ENCODE measurements around the gene POLE.

The POLE gene

DNA sequence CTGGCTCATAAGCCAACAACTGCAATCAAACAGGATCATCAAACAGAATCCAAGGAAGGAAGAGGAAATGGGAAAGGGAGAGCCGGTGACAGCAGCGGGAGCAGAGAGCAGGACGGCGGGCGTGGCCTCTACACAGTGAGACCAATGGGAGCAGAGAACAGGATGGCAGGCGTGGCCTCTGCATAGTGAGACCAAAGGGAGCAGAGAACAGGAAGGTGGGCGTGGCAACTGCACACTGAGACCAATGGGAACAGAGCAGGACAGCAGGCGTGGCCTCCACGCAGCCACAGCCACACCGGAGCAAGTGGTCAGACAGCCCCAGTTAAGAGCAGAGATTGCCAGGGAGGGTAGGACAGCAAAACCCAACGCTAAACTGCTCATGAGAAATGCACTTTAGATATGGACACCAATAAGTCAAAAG, 93.2 kb downstream of the POLE start:
- peak; percentile 91 for DNase-seq (ENCODE audit: low read depth)

DNA sequence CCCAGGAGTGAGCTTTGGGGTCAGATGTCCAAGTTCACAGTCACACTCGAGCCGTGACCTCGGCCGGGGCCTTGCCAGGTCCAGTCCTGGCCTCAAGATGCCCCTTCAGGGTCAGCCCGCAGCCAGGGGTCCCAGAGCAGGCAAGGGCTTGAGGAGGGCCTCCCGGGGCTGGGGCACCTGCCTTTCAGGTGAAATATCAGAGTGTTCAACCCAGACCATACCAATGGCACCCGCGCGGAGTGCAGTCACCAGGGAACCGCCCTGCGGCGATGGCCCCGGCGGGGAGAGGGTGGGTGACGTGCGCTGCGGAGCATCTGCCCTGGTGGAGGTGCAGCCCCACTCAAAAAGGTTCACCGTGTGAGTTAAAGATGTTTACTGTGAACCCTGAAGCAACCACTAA, 93.6 kb downstream of the POLE start:
- no peak for DNase-seq (ENCODE audit: low read depth)

DNA sequence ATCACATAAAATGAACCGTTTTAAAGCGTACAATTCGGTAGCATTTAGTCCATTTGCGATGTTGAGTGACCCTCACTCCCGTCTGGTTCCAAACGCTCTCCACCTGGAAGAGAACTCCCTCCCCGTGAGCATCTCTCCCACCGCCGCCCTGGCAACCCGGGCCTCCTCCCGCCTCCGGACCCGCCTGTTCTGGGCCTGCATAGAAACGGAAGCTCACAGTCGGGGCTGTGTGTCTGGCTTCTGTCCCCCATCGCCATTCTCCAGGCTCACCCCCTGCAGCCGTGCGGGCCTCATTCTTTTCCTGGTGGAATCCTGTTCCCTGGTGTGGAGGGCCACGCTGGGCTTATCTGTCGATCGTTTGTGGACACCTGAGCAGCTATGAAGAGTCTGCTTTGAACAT, 94.1 kb downstream of the POLE start:
- DNase-seq (ENCODE audit: low read depth), result no peak

DNA sequence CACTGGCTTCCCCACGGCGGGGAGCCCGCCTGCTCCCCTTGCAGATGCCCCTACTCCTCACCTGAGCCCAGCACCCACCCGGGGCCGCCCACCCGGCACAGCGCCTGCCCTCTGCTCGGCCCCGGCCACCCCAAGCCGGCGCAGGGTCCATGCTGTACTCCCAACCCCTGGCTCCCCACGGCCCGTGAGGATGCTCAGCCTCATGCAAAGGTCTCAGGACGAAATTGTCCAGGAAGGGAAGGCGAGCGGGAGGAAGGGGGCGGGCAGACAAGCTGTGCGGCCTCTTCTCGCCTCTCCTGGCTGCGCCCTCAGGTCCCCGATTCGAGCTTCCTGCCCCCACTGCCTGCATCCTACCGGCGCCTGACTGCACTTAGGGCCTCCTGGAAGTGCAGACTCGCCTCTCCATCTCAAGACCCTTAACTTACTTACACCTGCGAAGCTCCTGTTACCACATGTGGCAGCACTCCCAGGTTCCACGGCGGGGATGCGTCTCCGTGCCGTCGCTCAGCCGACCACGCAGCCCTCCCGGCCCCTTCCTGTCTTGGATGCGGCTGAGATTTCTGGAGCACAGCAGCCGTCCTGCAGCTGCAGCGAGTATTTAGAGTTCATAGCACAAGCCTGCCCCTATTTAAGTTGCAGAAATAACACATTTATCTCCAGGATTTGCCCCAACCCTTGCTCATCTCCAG, 94.7 kb downstream of the POLE start:
- no peak for DNase-seq (ENCODE audit: low read depth)

DNA sequence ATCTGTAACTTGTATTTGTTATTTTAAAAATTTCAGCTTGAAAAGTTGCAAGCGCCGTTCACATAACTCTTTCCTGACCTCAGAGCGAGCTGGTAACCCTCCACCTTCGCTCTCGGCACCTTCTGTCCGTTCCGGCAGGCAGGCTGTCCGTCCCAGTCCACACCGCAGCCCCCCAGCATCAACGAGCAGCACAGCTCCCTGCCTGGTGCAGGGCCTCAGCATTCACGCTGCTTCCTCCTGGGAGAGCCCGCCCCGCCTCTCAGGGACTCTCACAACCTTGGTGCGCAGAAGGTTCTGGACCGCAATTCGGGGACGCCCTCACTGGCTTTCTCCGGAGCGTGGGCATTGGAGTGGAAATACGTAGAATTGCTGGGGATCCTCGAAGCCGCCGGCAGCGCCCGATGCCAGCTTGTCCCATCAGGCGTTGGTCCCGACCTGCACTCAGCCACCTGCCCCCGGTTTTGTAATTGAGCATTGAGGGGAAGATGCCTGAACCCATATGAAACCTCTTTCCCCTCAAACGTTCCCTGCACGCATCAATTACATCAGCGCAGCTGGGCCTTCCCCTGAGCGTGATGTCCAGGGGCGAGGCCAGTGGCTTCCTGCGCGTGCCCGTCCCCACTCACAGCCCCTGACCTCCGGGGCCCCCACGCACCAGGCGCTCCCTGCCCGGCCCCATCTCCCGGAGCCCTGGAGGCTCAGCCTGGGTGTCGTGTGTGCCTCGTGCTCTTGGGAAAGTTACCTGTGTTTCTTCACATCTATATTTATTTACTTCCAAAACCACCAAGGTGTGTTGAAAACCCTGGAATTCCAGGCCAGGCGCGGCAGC, 95.8 kb downstream of the POLE start:
- no peak for DNase-seq (ENCODE audit: low read depth)

DNA sequence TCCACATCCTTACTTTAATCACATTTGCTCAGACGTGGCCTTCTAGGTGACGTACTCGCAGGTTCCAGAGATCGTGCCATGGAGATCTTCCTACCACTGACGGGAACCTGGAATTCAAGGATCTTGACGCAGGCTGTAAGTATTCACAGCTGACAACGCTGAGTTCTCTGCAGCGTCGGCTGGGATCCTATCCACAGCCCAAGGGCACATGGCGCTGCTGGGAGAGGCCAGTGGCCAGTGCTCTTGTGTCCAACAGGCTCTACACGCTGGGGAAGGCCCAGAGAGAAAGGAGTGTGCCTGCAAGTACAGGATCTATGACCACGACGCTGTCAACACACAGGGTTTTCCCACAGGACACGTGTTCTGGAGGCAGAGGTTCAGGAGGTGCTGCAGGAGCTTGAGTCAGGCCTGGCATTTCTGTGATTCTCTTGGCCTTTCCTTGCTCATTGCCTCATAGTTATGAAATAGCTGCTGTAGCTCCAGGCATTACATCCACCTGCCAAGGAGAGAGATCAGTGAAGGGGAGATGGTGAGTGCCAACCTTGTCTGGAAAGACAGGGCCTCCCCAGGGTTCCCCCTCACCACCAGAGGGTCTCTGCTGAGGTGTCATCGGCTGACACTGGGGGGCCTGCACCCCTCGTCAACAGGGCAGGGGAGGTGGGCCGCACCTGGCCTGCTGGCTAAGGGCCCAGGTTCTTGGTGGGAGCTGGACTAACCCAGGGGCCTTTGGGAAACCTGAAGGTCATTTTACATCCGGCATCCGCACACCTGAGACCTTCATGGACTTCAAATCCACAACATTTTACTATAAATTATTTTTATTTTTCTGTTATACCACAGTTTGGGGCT, 98.1 kb downstream of the POLE start:
- no peak for DNase-seq (ENCODE audit: low read depth)

DNA sequence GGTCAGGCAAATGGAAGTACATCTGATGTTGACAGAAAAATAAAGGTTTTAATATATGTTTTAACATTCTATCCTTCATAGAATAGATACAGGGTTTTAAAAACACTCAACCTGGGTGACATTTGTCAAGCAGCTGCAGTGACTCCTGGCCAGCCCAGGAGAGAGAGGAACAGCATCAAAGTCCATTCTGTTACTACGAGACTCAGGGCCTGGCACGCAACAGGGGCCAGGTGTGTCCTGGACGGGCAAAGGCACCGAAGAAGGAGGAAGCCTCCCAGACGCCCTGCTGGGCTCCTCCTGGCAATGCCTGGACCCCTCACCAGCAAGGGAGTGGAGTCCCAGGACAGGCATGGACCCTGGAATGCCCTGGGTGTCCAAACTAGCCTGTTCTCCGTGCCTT, 98.8 kb downstream of the POLE start:
- DNase-seq (ENCODE audit: low read depth), result no peak

DNA sequence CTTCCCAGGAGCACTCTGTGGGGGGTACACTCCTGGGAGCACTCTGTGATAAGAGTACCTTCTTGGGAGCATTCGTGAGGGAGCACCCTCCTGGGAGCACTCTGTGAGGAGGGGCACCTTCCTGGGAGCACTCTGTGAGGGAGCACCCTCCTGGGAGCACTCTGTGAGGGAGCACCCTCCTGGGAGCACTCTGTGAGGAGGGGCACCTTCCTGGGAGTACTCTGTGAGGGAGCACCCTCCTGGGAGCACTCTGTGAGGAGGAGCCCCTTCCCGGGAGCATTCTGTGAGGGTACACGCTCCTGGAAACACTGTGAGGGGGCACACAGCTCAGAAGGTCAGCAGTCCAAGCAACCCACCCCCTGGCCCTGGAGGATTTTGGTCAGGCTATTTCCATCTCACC, 99.4 kb downstream of the POLE start:
- no peak for DNase-seq (ENCODE audit: low read depth)

DNA sequence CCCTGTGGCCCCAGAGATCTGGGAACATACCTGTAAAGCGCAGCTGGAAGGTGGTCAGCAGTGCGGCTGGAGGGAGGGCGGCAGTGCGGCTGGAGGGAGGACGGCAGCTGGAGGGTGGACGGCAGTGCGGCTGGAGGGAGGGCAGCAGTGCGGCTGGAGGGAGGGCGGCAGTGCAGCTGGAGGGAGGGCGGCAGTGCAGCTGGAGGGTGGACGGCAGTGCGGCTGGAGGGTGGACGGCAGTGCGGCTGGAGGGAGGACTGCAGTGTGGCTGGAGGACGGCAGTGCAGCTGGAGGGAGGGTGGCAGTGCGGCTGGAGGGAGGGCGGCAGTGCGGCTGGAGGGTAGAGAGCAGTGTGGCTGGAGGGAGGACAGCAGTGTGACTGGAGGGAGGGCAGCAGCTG, 100.2 kb downstream of the POLE start:
- DNase-seq (ENCODE audit: low read depth), result no peak

DNA sequence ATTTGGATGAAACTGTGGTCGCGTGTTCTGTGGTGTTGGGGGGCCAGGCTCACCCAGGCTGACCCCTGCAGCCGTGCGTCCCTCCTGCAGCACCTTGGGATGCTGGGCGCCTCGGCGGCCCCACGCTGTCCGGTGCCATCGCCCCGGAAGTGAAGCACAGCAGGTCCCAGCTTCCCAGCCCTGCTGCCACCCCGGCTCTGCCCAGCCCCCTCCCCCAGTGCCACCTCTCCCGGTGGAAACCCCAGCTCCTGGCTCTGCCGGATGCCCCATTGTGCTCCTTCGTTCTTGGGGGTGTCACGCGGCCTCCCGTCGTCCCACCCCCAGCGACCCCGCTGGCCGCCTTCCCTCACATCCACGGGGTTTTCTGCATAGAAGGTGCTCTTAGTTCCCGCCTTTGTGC, 102.0 kb downstream of the POLE start:
- no peak for DNase-seq (ENCODE audit: low read depth)

DNA sequence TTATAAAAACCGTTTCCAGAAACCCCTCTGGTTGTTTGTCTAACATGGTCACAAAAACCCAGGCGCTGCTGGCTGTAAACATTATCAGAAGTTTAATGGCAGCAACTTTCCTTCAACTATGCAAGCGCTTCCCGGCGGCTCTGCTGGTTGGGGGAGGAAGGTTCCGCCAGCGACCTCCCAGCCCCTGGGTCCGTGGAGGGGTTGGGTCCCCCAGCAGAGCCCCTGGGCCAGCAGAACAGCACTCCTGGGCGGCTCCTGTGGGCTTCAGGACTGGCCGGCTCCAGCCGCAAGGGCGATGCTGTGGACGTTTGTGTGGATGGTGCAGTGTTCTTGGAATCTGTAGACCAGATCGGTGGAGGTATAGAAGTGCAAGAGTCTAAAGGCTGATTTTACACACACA, 102.7 kb downstream of the POLE start:
- no peak for DNase-seq (ENCODE audit: low read depth)

DNA sequence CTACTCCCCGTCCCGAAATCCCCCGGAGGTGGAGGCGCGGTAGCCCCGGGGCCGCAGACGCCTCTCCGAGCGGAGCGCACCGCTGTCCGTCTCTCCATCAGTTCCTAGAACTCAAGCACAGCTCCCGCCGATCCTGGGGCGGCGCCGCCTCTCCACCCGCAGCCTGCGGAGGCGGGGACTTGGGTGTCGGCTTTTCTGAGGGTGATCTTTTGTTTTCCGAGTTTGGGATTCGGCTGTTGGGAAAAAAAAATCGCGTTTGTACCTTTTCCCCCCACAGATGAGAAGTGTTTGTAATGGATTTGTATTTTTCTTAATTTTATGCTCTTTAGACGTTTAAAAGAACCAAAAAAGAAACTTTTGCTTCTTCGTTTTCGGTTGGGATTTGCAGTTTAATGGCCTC, 103.4 kb downstream of the POLE start:
- no peak for DNase-seq (ENCODE audit: low read depth)

DNA sequence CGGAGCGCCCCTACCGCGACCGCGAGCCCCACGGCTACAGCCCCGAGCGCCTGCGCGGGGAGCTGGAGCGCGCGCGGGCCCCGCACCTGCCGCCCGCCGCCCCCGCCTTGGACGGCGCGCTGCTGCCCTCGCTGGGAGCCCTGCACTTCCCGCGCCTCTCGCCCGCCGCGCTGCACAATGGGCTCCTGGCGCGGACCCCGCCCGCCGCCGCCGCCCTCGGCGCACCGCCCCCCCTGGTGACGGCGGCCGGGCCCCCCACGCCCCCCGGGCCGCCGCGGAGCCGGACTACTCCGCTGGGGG, 103.8 kb downstream of the POLE start:
- DNase-seq (ENCODE audit: low read depth), result no peak

DNA sequence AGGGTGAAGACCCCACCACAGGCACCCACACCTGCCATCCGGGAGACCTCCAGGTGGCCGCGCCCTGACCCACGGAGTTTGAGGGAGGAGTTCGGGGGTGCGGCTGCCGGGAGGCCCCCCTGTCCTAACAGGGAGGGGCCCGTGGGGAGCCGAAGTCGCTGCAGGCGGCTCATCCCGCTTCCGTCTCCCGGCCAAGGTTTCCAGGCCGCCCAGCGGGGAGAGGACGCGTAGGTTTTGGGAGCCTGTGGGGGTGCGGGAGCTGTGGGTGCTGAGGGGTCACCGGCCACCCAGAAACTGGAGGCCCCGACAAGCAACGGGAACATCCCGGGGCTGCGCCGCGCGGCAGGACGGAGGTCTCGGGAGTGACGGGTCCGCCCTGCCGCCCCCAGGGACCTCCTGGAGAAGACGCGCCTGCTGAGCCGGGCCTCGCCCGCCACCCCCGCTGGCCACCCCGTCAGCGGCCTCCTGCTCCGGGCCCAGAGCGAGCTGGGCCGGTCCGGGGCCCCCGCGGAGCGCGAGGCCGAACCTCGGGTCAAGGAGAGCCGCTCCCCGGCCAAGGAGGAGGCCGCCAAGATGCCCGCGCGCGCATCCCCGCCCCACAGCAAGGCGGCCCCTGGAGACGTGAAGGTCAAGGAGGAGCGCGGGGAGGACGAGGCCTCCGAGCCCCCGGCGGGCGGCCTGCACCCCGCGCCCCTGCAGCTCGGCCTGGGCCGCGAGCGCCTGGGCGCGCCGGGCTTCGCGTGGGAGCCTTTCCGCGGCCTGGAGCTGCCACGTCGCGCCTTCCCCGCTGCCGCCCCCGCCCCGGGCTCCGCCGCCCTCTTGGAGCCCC, 104.3 kb downstream of the POLE start:
- DNase-seq (ENCODE audit: low read depth), result no peak

DNA sequence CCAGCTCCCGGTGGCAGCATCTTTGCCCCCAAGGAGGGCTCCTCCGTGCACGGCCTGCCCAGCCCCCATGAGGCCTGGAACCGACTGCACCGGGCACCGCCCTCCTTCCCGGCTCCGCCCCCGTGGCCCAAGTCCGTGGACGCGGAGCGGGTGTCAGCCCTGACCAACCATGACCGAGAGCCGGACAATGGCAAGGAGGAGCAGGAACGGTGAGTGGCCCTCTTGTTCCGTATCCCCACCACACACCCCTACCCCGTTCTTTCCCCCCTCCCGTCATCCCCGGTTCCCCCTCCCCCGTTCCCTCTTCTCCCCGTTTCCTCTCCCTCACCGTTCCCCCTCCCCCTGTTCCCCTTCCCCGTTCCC, 105.1 kb downstream of the POLE start:
- DNase-seq (ENCODE audit: low read depth), result peak; percentile 17

DNA sequence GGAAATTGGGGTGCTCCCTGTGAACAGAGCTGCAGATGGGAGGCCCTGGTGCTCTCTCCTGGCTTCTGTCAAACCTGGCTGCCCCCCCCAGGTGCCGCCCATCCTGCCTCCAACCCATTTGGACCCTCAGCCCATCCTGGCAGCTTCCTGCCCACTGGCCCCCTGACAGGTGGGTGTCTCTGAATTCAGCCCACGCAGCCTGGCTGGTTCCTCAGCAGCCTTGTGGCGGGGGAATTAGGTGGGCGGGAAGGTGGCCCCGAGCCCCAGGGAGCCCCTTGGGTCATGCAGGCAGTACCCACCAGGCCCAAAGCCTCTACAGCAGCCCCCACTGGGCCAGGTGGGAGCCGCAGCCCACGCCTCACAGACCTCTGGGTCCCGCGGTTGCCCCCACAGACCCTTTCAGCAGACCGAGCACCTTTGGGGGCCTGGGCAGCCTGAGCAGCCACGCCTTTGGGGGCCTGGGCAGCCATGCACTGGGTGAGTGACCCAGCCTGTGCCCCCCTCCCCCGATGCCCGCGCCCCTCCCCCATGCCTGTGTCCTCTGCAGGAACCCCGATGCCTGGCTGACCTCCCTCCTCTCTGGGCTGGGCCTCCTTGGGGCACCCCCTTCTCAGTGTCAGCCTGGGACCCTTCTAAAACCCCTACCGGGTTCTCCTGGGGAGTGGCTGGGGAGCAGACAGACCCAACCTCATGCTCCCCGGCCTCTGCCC, 105.6 kb downstream of the POLE start:
- DNase-seq (ENCODE audit: low read depth), result no peak

DNA sequence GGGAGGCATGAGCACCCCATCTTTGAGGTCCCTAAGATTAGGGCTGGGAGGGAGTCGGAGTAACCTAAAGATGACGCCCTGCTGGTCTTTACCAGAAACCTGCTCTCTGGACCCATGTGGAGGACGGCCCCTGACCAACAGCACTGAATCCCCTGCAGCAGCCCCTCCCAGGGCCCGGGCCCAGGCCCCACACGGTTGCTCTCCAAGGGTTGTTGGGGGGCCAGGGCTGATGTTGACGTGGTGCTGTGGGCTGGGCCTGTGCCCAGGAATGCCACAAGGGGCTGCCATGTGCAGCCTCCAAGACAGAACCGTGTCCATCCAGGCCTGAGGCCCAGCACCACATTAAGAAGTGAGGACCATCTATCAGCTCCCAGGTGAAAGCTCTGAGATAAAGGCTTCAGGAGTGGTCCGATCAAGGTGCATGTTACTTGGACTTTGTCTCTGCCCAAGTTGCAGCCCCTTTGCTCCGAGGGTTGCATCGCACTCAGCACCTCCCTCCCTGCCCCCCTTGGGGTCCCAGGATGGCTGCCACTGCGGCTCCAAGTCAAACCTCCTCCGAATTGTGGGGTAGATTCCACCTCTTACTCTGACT, 106.3 kb downstream of the POLE start:
- DNase-seq (ENCODE audit: low read depth), result no peak

DNA sequence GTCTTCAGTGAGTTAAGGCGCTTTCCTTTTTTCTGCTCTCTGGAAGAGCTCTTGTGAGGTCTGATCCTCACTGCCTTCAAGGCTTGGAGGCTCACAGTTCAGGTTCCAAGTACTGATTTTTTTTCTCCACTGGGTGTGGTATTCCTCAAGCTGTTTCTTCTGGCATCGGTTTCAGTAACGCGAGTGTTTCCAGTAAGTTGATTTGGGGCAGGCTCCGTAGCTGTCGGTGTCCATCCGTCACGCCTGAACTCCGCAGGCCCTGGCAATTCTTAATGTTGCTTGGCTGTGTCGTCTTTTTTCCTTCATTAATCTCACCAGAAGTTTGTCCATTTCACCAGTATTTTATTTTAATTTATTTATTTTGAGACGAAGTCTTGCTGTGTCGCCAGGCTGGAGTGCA, 107.4 kb downstream of the POLE start:
- DNase-seq (ENCODE audit: low read depth), result no peak

DNA sequence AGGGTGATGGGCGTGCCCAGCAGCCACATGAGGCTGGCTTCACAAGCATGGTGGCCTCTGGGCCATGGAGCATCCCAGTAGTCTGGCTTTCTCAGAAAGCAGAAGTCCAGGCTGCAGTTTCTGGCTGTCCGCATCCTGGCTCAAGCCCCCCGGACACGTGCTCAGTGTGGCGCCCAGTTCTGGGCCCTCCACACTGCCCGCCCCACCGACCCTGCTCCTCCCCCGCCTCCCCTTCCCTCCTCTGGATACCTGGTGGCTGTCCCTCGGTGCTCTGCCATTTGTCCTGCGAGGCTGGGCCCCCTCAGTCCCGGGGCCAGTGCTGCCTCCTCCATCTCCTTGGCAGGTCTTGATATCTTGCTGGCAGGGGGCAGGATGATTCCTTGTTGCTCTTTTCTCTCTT, 108.3 kb downstream of the POLE start:
- no peak for DNase-seq (ENCODE audit: low read depth)

DNA sequence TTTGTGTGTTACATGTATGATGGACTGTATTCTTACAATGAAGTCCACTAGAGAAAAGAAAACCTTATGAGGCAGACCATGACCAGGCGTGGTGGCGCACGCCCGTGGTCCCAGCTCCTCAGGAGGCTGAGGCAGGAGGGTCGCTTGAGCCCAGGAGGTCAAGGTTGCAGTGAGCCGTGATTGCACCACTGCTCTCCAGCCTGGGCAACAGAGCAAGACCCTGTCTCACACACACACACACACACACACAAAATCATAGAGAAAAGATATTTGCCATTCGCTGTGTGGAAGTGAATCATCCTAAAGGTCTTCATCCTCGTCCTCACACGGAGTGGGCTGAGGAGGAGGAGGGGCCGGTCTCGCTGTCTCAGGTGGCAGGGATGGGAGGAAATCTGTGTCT, 109.0 kb downstream of the POLE start:
- DNase-seq (ENCODE audit: low read depth), result no peak
